T-helper 1 cell (primary cell): Measurements from ENCODE around the gene ZNRF2.

Experiments used
- DNase-seq, 5 donors: peaks; one replicate each; pipeline ENCODE4 v3.0.0-alpha.2; 2012 to 2020
- total RNA-seq, 4 donors: gene quantifications; one replicate each; lab custom pipeline; 2026; lab: John Stamatoyannopoulos, UW

ZNRF2 gene
- 13.7 to 33.1 (median 22.6) reads per million in 4 donors for total RNA-seq

GRCh38 chr7:30284298-30285066, at the start of gene ZNRF2:
Gene ZNRF2 (plus strand): TSS chr7:30284597. CDS start chr7:30285358, 761 bp downstream.
- peak; percentile 98 to 100 (median 99) for DNase-seq

GRCh38 chr7:30237271-30237695, 47.1 kb upstream of the ZNRF2 start:
- no peak for DNase-seq

GRCh38 chr7:30238721-30239441, 45.5 kb upstream of the ZNRF2 start:
- DNase-seq: peak in 1 of 5 donors; percentile 10

GRCh38 chr7:30240106-30240800, 44.1 kb upstream of the ZNRF2 start:
- DNase-seq: no peak

- DNase-seq: no peak
Observed at GRCh38 chr7:30241767-30242166, 42.6 kb upstream of the ZNRF2 start.

- no peak for DNase-seq
Observed at GRCh38 chr7:30244340-30244739, 40.1 kb upstream of the ZNRF2 start.

- no peak for DNase-seq
Observed at GRCh38 chr7:30245913-30246312, 38.5 kb upstream of the ZNRF2 start.

GRCh38 chr7:30246392-30246791, 38.0 kb upstream of the ZNRF2 start:
- DNase-seq: no peak

GRCh38 chr7:30247541-30248401, 36.6 kb upstream of the ZNRF2 start:
- DNase-seq: no peak

GRCh38 chr7:30249316-30249715, 35.1 kb upstream of the ZNRF2 start:
- no peak for DNase-seq

GRCh38 chr7:30249986-30250774, 34.2 kb upstream of the ZNRF2 start:
- DNase-seq: no peak

- no peak for DNase-seq
Observed at GRCh38 chr7:30251708-30252329, 32.6 kb upstream of the ZNRF2 start.

- no peak for DNase-seq
Observed at GRCh38 chr7:30252885-30253795, 31.3 kb upstream of the ZNRF2 start.

- no peak for DNase-seq
Observed at GRCh38 chr7:30253796-30254165, 30.6 kb upstream of the ZNRF2 start.

GRCh38 chr7:30254248-30254647, 30.1 kb upstream of the ZNRF2 start:
- DNase-seq: no peak

GRCh38 chr7:30254717-30255063, 29.7 kb upstream of the ZNRF2 start:
- no peak for DNase-seq

GRCh38 chr7:30255064-30255769, 29.2 kb upstream of the ZNRF2 start:
- DNase-seq: no peak

- no peak for DNase-seq
Observed at GRCh38 chr7:30256349-30256858, 28.0 kb upstream of the ZNRF2 start.

GRCh38 chr7:30260246-30260768, 24.1 kb upstream of the ZNRF2 start:
- no peak for DNase-seq
